ENCODE data around the gene PSAP. TPM values are rescaled to one million over a fixed set of nuclear protein-coding genes. Genes with fewer than 3 reads are reported as not detected.
A peak's percentile ranks its signal among the peaks of the same experiment; 100 is the strongest.

The PSAP gene
- total RNA-seq, 1 experiment from 2014 or later, result 336 TPM

GRCh38 chr10:71838264-71839211 lies 12.5 kb downstream of the PSAP start:
- no peak overlapping the region for H2BK5ac ChIP-seq (ENCODE audit: insufficient read length, low read length)
- H2BK120ac ChIP-seq (ENCODE audit: low read depth, low read length, poor library complexity, severe bottlenecking), result no peak overlapping the region
- Mint-ChIP-seq H3K27ac (peak overlapping the region; percentile 46 to 85 (median 77); a peak in 4 of 7 replicates), H3K36me3 (ENCODE audit: insufficient read depth in 1 of 3, low read depth in 3 of 3) (peaks cover 2 to 10% (median 4%) of the 10 kb centered on the region in 3 experiments; a peak in 5 of 7 replicates), H3K4me1 (peaks cover 47 to 64% of the 10 kb centered on the region in 2 experiments), H3K27me3 (ENCODE audit: low read depth) (no peaks in the 10 kb centered on the region), H3K4me3 (no peak overlapping the region), H3K9me3 (no peaks in the 10 kb centered on the region)
- no peak overlapping the region for H3K4me2 ChIP-seq (ENCODE audit: insufficient read depth, insufficient read length, low read length)
- H2AK5ac ChIP-seq (ENCODE audit: insufficient read length, low read length), result no peak overlapping the region
- no CpG with 5 or more reads among the region's 14 CpGs for WGBS (ENCODE audit: extremely low coverage, insufficient read length, low lambda C conversion rate)
- H3K9me3 ChIP-seq (ENCODE audit: control insufficient read depth, low read depth, low read length), result no peaks in the 10 kb centered on the region
- no peak overlapping the region for H3K27ac ChIP-seq (ENCODE audit: insufficient read length, low read depth, low read length)
- no peak overlapping the region for H2BK15ac ChIP-seq (ENCODE audit: low read depth, low read length)
- peaks cover 9% of the 10 kb centered on the region for H3K79me1 ChIP-seq (ENCODE audit: insufficient read depth, low read depth, low read length, poor library complexity, severe bottlenecking)
- H3K9ac ChIP-seq (ENCODE audit: extremely low read depth, insufficient read length, low read length), result no peak overlapping the region
- no peak overlapping the region for H3K56ac ChIP-seq (ENCODE audit: insufficient read length, low read depth, low read length)
- peaks cover 14% of the 10 kb centered on the region; the same call in 1 of the 2 replicates for H3K4me1 ChIP-seq (ENCODE audit: insufficient read depth, low read length)
- no peaks in the 10 kb centered on the region for H3K23me2 ChIP-seq (ENCODE audit: insufficient read length, low read depth, low read length, poor library complexity, severe bottlenecking)
- H3K79me2 ChIP-seq (ENCODE audit: insufficient read depth, low read length), result peaks cover 57% of the 10 kb centered on the region; the same call in 1 of the 2 replicates
- H3K14ac ChIP-seq (ENCODE audit: insufficient read depth, low read length), result no peak overlapping the region
- H3K27me3 ChIP-seq (ENCODE audit: insufficient read depth, low read length), result no peaks in the 10 kb centered on the region
- no peak overlapping the region for H3T11ph ChIP-seq (ENCODE audit: low read length)
- no peaks in the 10 kb centered on the region for H4K20me1 ChIP-seq (ENCODE audit: control insufficient read depth, insufficient read depth, insufficient read length)
- no peak overlapping the region for H3K4ac ChIP-seq (ENCODE audit: low read depth, low read length)
- no peak overlapping the region for H4K91ac ChIP-seq (ENCODE audit: insufficient read length, low read depth, low read length)
- no peak overlapping the region for H3K23ac ChIP-seq (ENCODE audit: insufficient read length, low read depth, low read length)
- no peak for TF ChIP-seq CTCF (conservative IDR thresholded peaks at IDR 0.05)
- DNase-seq, result no peak
- no peak overlapping the region for H4K8ac ChIP-seq (replicated peaks; ENCODE audit: insufficient read length, low read depth, low read length)
- no peak overlapping the region for H3K18ac ChIP-seq (ENCODE audit: insufficient read length, low read depth, low read length)
- H4K5ac ChIP-seq (ENCODE audit: insufficient read length, low read depth, low read length), result no peak overlapping the region
- H2AFZ ChIP-seq (ENCODE audit: low read length), result no peak overlapping the region
- no peak overlapping the region for H2BK20ac ChIP-seq (ENCODE audit: low read depth, low read length, poor library complexity, severe bottlenecking)
- H2BK12ac ChIP-seq (ENCODE audit: insufficient read length, low read depth, low read length), result no peak overlapping the region

Data from H9 (cell line).